Measurements from ENCODE around the gene CIC. TPM values are rescaled to one million over a fixed set of nuclear protein-coding genes. Genes with fewer than 3 reads are reported as not detected.

The CIC gene
- total RNA-seq (13.6 TPM), polyA plus RNA-seq (ENCODE audit: insufficient read depth in 1 of 8, insufficient read length in 8 of 8, low replicate concordance in 1 of 8) (10 to 100 TPM; 33.4 to 52.7 (median 42.0) TPM)
- long read RNA-seq, donor 1, partial matches to known transcripts: 0 of 1 reads
- long read RNA-seq, donor 1, other reads (novel, unspliced or antisense): 0 of 1 reads
- long read RNA-seq, donor 2: 0 reads
- long read RNA-seq, donor 3, partial matches to known transcripts: 0 of 5 reads
- long read RNA-seq, donor 3, other reads (novel, unspliced or antisense): 0 of 5 reads
- long read RNA-seq, donor 4, partial matches to known transcripts: 8 of 10 reads
- long read RNA-seq, donor 4, other reads (novel, unspliced or antisense): 0 of 10 reads
- long read RNA-seq, donor 5, transcript CIC-203 (2 exons, 601 nt): major isoform, 9 of 25 reads
- long read RNA-seq, donor 5, partial matches to known transcripts: 14 of 25 reads
- long read RNA-seq, donor 5, other reads (novel, unspliced or antisense): 0 of 25 reads
- long read RNA-seq, donor 6, partial matches to known transcripts: 0 of 2 reads
- long read RNA-seq, donor 6, other reads (novel, unspliced or antisense): 0 of 2 reads
- long read RNA-seq, donor 7, partial matches to known transcripts: 0 of 1 reads
- long read RNA-seq, donor 7, other reads (novel, unspliced or antisense): 0 of 1 reads
- long read RNA-seq, donor 8, partial matches to known transcripts: 0 of 1 reads
- long read RNA-seq, donor 8, other reads (novel, unspliced or antisense): 0 of 1 reads
- long read RNA-seq, donor 9, partial matches to known transcripts: 0 of 3 reads
- long read RNA-seq, donor 9, other reads (novel, unspliced or antisense): 0 of 3 reads
- long read RNA-seq, donor 10, partial matches to known transcripts: 0 of 1 reads
- long read RNA-seq, donor 10, other reads (novel, unspliced or antisense): 0 of 1 reads
- long read RNA-seq, donor 11, partial matches to known transcripts: 5 of 9 reads
- long read RNA-seq, donor 11, other reads (novel, unspliced or antisense): 0 of 9 reads

DNA sequence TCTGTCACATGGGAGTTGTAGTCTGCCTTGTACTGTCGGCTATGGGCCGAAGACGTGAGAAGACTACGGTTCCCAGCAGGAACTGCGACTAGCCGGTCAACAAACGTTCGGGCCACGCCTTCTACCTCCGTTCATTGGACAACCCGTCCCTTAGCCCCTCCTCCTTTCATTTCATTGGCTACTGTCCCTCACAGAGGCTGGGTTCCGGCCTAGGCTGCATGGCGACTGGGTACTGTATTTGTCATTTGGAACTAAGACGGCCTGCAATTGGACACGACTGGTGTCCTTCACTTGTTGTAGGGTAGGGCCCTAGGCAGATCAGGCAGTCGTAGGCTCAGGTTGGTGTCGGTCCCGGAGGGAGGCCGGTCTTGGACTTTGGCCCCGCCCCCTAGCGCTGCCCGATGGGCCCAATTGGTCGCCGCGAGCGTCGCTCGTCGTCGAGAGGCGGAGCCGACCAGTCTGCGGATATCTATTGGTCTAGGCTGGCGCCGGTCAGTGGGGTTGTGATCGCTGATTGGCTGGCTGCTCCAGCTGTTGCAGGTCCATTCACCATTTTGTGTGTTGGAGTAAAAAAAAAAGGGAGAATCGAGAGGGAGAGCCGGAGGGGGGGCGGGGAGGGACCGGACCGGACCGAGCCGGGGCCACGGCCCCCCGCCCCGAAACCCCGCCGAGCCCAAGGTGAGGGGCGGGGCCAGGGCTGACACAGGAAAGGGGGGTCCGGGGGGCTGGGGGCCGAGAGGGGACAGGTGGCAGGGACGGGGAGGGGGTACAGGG lies at the start of gene CIC:
Gene CIC (plus strand): TSS at position 549 of the 774 bp plus-strand sequence. CDS start 2,532 bp downstream, outside the sequence.
- Histone ChIP-seq H3K27me3 (ENCODE audit: control insufficient read depth, insufficient read depth, low read length) (no peaks in the 10 kb centered on the region), H3K36me3 (ENCODE audit: control insufficient read depth, insufficient read depth, low read length) (peaks cover 24% of the 10 kb centered on the region), H3K9me3 (replicated peaks; ENCODE audit: control insufficient read depth, low read depth, low read length) (no peaks in the 10 kb centered on the region), H3K4me1 (ENCODE audit: control insufficient read depth, insufficient read depth, low read length) (peaks cover 26% of the 10 kb centered on the region), H3K4me3 (ENCODE audit: low read length) (peak within 1 kb of the TSS; percentile 84), H3K27ac (ENCODE audit: low read length) (peak within 1 kb of the TSS; percentile 100)
- WGBS (ENCODE audit: insufficient coverage): 0% methylated on average over 33 of the region's 52 CpGs
- DNase-seq: peak; percentile 100

DNA sequence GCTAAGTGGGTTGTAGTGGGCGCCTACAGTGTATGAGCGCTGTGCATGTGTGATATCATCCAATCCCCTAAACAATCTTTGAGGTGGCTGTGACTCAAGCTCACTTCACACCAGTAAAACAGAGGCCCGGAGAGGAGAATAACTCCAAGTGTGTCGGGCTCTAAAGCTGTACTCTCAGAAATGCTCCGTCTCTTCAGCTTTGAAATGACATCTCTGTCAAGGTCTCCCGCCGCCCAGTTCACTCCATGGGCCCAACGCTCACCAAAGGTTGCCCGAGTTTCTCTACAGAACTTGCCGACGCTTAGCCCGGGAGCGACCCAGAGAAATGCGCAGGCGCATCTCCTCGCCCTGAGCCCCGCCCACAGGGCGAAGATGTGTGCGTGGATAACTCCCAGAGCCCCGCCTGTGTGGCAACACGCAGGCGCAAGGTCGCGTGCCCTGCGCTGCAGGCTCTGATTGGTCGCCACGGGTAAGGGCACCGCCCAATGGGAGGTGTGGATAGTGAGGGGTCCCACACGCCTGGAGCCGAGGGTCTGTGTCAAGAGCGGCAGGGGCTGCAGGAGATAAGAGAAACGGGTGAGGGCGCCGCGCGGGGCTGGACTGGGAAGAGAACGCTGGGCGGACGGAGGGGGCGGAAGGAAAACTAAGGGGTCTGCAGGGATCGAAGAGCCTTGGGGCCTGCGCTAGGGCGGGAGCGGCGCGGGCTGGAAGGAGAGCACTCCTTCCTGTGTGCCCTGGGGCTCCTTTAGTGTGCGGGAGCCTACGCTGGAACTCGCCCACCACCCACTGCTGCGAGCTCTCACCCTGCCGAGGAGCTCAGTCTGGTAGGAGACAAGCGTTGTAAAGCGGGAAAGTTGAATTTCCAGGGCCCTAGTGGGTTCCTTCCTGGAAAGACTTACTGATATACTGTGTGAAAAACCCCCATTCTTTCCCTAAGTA lies 49.0 kb upstream of the CIC start, which contains the start of gene ZNF526:
Gene ZNF526 (plus strand): TSS at position 501 of the 939 bp plus-strand sequence. CDS start 4,092 bp downstream, outside the sequence.
- under 1% methylated on average over 47 of the region's 53 CpGs for WGBS (ENCODE audit: insufficient coverage)

DNA sequence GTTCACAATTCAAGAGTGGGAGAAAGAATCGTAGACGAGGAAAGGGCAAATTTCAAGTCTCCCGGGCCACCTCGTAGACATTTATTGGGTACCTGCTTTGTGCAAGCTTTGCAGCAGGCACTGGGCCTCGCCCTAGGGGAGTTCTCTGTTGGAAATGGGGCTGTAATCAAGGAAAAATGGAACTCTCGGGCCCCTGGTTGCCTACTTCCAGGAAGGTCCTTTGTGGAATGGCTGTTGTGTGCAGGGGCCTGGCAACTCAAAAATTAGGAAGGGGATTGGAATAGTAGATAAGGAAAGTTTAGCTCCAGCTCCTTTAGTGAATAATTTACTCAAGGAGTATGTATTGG lies 48.3 kb upstream of the CIC start:
- 0% methylated on average over 6 of the region's 6 CpGs for WGBS (ENCODE audit: insufficient coverage)
- Histone ChIP-seq H3K4me1 (ENCODE audit: control insufficient read depth, insufficient read depth, low read length) (peaks cover 35% of the 10 kb centered on the region), H3K9me3 (replicated peaks; ENCODE audit: control insufficient read depth, low read depth, low read length) (no peaks in the 10 kb centered on the region), H3K36me3 (ENCODE audit: control insufficient read depth, insufficient read depth, low read length) (peaks cover 26% of the 10 kb centered on the region), H3K27me3 (ENCODE audit: control insufficient read depth, insufficient read depth, low read length) (no peaks in the 10 kb centered on the region), H3K4me3 (ENCODE audit: low read length) (peak overlapping the region; percentile 85), H3K27ac (ENCODE audit: low read length) (peak overlapping the region; percentile 86)
- no peak for DNase-seq

More for the DNA sequence above, 49.0 kb upstream of the CIC start, which contains the start of gene ZNF526:
- Histone ChIP-seq H3K27ac (ENCODE audit: low read length) (peak within 1 kb of the TSS; percentile 95), H3K4me1 (ENCODE audit: control insufficient read depth, insufficient read depth, low read length) (peaks cover 35% of the 10 kb centered on the region), H3K27me3 (ENCODE audit: control insufficient read depth, insufficient read depth, low read length) (no peaks in the 10 kb centered on the region), H3K4me3 (ENCODE audit: low read length) (peak within 1 kb of the TSS; percentile 85), H3K36me3 (ENCODE audit: control insufficient read depth, insufficient read depth, low read length) (peaks cover 20% of the 10 kb centered on the region), H3K9me3 (replicated peaks; ENCODE audit: control insufficient read depth, low read depth, low read length) (no peaks in the 10 kb centered on the region)
- peak; percentile 99 for DNase-seq

DNA sequence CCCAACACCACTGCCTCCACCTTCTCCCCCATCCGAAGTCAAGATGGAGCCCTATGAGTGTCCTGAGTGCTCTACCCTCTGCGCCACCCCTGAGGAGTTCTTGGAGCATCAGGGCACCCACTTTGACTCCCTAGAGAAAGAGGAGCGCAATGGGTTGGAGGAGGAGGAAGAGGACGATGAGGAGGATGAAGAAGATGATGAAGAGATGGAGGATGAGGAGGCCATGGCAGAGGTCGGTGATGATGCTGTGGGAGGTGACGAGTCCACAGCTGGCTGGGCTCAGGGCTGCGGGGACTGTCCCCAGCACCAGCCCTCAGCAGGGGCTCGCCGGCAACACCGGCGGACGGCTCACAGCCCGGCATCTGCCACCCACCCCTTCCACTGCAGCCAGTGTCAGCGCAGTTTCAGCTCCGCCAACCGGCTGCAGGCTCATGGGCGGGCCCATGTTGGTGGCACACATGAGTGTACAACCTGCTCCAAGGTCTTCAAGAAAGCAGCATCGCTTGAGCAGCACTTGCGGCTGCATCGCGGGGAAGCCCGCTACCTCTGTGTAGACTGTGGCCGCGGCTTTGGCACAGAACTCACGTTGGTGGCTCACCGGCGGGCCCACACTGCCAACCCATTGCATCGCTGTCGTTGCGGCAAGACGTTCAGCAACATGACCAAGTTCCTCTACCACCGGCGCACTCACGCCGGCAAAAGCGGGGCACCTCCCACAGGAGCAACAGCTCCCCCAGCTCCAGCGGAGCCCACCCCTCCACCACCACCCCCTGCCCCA lies 43.9 kb upstream of the CIC start:
- Histone ChIP-seq H3K36me3 (ENCODE audit: control insufficient read depth, insufficient read depth, low read length) (peaks cover 63% of the 10 kb centered on the region), H3K9me3 (replicated peaks; ENCODE audit: control insufficient read depth, low read depth, low read length) (no peaks in the 10 kb centered on the region), H3K27me3 (ENCODE audit: control insufficient read depth, insufficient read depth, low read length) (no peaks in the 10 kb centered on the region), H3K27ac (ENCODE audit: low read length) (no peak overlapping the region), H3K4me1 (ENCODE audit: control insufficient read depth, insufficient read depth, low read length) (peaks cover 18% of the 10 kb centered on the region), H3K4me3 (ENCODE audit: low read length) (no peak overlapping the region)
- no peak for DNase-seq
- WGBS (ENCODE audit: insufficient coverage): 93% methylated on average over 34 of the region's 37 CpGs

DNA sequence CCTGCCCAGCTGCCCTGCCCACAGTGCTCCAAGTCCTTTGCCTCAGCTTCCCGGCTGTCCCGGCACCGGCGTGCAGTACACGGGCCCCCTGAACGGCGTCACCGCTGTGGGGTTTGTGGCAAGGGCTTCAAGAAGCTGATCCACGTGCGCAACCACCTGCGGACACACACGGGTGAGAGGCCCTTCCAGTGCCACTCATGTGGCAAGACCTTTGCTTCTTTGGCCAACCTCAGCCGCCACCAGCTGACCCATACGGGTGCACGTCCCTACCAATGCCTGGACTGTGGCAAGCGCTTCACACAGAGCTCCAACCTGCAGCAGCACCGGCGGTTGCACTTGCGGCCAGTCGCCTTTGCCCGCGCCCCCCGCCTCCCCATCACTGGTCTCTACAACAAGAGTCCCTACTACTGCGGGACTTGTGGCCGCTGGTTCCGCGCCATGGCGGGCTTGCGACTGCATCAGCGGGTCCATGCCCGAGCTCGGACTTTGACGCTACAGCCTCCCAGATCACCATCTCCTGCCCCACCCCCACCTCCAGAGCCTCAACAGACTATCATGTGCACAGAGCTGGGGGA lies 43.2 kb upstream of the CIC start:
- WGBS (ENCODE audit: insufficient coverage): 94% methylated on average over 29 of the region's 33 CpGs
- Histone ChIP-seq H3K36me3 (ENCODE audit: control insufficient read depth, insufficient read depth, low read length) (peaks cover 70% of the 10 kb centered on the region), H3K9me3 (replicated peaks; ENCODE audit: control insufficient read depth, low read depth, low read length) (no peaks in the 10 kb centered on the region)

DNA sequence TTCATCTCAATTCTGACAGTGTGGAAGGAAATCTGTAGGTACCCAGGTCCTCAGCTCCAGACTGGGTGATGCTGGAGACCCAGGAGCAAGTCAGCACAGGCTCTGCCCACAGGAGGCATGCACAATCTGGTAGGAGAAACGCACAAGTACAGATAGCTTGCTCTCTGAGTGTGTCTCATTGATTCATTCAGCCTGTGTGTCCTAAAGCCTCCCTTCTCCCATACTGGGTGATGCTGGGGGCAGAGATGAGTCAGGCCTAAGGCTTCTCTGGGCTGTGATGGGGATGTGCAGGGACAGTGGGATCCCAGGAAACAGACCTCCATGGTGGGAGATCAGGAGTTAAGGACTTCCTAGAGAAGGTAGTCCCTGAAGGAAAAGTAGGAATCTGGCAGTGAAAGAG lies 42.2 kb upstream of the CIC start:
- Histone ChIP-seq H3K4me1 (ENCODE audit: control insufficient read depth, insufficient read depth, low read length) (peaks cover 8% of the 10 kb centered on the region), H3K4me3 (ENCODE audit: low read length) (no peak overlapping the region), H3K27me3 (ENCODE audit: control insufficient read depth, insufficient read depth, low read length) (no peaks in the 10 kb centered on the region), H3K36me3 (ENCODE audit: control insufficient read depth, insufficient read depth, low read length) (peaks cover 80% of the 10 kb centered on the region), H3K9me3 (replicated peaks; ENCODE audit: control insufficient read depth, low read depth, low read length) (no peaks in the 10 kb centered on the region), H3K27ac (ENCODE audit: low read length) (no peak overlapping the region)
- no peak for DNase-seq
- no CpG with 5 or more reads among the region's 1 CpG for WGBS (ENCODE audit: insufficient coverage)

More for the DNA sequence above, 43.2 kb upstream of the CIC start:
- DNase-seq: no peak
- Histone ChIP-seq H3K4me3 (ENCODE audit: low read length) (no peak overlapping the region), H3K4me1 (ENCODE audit: control insufficient read depth, insufficient read depth, low read length) (peaks cover 15% of the 10 kb centered on the region), H3K27ac (ENCODE audit: low read length) (no peak overlapping the region), H3K27me3 (ENCODE audit: control insufficient read depth, insufficient read depth, low read length) (no peaks in the 10 kb centered on the region)

DNA sequence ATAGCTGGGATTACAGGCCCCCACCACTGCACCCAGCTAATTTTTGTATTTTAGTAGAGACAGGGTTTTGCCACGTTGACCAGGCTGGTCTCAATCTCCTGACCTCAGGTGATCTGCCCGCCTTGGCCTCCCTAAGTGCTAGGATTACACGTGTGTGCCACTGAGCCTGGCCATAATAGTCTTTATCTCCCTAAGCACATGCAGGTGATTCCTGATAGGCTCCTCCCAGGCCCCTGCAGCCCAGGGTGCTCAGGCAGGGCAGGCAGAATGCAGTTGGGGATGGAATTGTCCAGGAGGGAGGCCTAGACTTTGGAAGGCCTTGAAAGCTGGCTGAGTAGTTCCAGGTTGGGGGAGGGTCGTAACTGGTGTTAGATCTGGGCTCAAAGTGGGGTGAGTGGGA lies 40.4 kb upstream of the CIC start:
- no peak for DNase-seq
- Histone ChIP-seq H3K36me3 (ENCODE audit: control insufficient read depth, insufficient read depth, low read length) (peaks cover 87% of the 10 kb centered on the region), H3K27me3 (ENCODE audit: control insufficient read depth, insufficient read depth, low read length) (no peaks in the 10 kb centered on the region), H3K4me1 (ENCODE audit: control insufficient read depth, insufficient read depth, low read length) (peaks cover 8% of the 10 kb centered on the region), H3K4me3 (ENCODE audit: low read length) (no peak overlapping the region), H3K9me3 (replicated peaks; ENCODE audit: control insufficient read depth, low read depth, low read length) (no peaks in the 10 kb centered on the region), H3K27ac (ENCODE audit: low read length) (no peak overlapping the region)
- 92% methylated on average over 2 of the region's 4 CpGs for WGBS (ENCODE audit: insufficient coverage)

DNA sequence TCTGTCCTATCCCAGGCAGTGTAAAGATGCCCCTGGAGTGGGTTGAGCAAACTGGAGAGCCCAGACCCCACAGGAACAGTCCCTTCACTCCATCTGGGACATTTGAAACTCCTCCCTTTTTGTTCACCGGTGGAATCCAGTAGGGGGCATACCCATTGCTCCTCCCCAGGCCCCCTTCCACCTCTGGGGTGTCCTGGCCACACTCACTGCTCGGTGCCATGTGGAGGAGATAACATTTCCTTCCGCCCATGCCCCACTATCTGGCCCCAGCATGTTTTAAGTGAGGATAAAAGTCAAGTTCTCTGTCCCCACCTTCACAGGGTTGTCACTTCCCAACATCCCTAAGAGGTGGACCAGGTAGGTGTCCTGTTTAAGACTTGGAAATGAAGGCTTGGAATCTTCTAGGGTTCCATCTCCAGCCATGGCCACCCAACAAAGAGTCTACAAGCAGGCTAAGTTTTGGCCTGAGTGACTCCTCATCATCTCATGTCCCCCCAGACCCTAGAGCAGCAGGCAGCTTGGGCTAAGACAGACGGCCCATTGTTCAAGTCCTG lies 39.7 kb upstream of the CIC start:
- Histone ChIP-seq H3K4me3 (ENCODE audit: low read length) (no peak overlapping the region), H3K27me3 (ENCODE audit: control insufficient read depth, insufficient read depth, low read length) (no peaks in the 10 kb centered on the region), H3K4me1 (ENCODE audit: control insufficient read depth, insufficient read depth, low read length) (peaks cover 8% of the 10 kb centered on the region), H3K27ac (ENCODE audit: low read length) (no peak overlapping the region), H3K9me3 (replicated peaks; ENCODE audit: control insufficient read depth, low read depth, low read length) (no peaks in the 10 kb centered on the region), H3K36me3 (ENCODE audit: control insufficient read depth, insufficient read depth, low read length) (peaks cover 92% of the 10 kb centered on the region)
- DNase-seq: no peak
- 30% methylated on average over 1 of the region's 4 CpGs for WGBS (ENCODE audit: insufficient coverage)
